GM18868 (cell line): ENCODE data around the gene NRBP1.
"Not testable (repeated sequence)": the region's sequence is repeated elsewhere in the genome, so short reads cannot be mapped to it uniquely, and the experiment has no call there.

Source experiments
- ATAC-seq: cut with Tn5 transposase; IDR thresholded peaks from one replicate; pipeline ENCODE4 v1.9.1; 2021; ENCODE audit warnings: mild to moderate bottlenecking, moderate library complexity; ENCODE audit not compliant: unreplicated experiment

Gene NRBP1

DNA sequence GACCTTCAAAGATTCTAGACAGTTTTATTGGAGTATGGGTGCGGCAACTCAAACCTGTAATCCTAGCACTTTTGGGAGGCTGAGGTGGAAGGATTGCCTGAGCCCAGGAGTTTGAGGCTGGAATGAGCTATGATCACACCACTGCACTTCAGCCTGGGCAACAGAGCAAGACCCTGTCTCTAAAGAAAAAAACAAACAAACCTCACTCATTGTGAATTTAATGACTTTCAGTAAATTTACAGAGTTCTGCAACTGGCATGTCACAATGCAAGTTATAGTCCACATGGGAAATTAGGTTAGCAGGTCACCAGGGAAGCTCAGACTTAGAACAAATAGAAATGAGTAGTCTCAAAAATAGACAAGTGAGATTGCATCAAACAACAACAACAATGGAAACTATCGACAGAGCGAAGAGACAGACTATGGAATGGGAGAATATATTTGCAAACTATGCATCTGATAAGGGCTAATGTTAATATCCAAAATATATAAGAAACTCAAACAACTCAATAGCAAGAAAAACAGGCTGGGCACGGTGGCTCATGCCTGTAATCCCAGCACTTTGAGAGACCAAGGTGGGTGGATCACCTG, 6.7 kb upstream of the NRBP1 start:
- ATAC-seq, result no peak

- no peak for ATAC-seq
Measured at GRCh38 chr2:27422958-27423357, 5.5 kb upstream of the NRBP1 start.

GRCh38 chr2:27425039-27425438, 3.4 kb upstream of the NRBP1 start:
- not testable (repeated sequence) for ATAC-seq

- no peak for ATAC-seq
Measured at GRCh38 chr2:27427863-27428212, 593 bp upstream of the NRBP1 start.

GRCh38 chr2:27428978-27429541, 629 bp downstream of the NRBP1 start:
- ATAC-seq, result peak; percentile 68

- no peak for ATAC-seq
Measured at GRCh38 chr2:27431395-27431794, 3.0 kb downstream of the NRBP1 start.

- no peak for ATAC-seq
Measured at GRCh38 chr2:27435628-27436027, 7.2 kb downstream of the NRBP1 start.

DNA sequence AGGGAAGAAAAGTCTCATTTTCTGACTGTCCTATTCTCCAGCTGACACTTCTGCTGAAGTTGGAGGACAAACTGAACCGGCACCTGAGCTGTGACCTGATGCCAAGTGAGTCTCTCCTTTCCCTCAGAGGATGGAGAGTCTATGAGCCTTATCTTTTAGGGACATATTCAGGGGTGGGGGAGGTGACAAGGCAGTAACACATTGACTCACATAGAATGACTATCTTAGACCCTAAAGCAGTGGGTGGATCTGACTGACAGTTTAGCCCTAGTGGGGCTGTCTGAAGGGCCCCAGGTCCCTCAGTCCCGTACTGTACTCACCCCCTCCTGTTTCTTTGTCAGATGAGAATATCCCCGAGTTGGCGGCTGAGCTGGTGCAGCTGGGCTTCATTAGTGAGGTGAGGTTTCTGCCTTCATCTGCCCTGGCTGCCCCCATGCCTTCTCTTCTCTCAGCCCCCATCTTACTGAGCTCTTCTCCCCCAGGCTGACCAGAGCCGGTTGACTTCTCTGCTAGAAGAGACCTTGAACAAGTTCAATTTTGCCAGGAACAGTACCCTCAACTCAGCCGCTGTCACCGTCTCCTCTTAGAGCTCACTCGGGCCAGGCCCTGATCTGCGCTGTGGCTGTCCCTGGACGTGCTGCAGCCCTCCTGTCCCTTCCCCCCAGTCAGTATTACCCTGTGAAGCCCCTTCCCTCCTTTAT, 12.9 kb downstream of the NRBP1 start:
- ATAC-seq, result no peak

- ATAC-seq, result no peak
Measured at GRCh38 chr2:27441958-27442919, 13.8 kb downstream of the NRBP1 start, which contains the start of gene KRTCAP3. KRTCAP3 (plus strand) TSS chr2:27442381; CDS start chr2:27442413, 32 bp downstream.

DNA sequence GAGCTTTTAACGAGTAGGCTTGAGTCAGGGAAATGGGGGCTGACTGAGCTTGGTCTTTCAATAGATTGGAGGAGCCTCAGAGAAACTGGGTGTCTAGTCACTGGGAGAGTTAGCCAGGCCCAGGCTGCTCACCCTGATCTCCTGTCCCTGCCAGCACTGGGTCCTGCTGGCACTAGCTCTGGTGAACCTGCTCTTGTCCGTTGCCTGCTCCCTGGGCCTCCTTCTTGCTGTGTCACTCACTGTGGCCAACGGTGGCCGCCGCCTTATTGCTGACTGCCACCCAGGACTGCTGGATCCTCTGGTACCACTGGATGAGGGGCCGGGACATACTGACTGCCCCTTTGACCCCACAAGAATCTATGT, 14.5 kb downstream of the NRBP1 start:
- ATAC-seq, result no peak

DNA sequence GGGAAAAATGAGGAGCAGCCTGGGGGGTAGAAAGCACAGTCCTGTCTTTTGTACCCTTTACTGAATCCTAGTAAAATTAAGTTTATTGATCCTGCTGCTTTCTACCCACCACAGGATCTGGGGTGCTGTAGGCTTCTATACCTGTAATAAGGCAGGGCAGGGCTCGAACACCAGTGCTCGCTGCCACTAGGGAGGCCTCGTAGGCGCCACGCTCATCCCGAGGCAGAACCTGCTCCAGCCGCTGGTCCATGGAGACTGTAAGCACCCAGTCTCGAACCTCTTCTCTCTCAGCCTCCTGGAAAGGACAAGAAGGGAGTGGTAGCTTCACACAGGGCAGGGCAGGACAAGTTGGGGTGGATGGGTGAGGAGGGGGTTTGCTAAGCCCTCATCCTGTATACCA, 16.7 kb downstream of the NRBP1 start:
- ATAC-seq, result no peak

DNA sequence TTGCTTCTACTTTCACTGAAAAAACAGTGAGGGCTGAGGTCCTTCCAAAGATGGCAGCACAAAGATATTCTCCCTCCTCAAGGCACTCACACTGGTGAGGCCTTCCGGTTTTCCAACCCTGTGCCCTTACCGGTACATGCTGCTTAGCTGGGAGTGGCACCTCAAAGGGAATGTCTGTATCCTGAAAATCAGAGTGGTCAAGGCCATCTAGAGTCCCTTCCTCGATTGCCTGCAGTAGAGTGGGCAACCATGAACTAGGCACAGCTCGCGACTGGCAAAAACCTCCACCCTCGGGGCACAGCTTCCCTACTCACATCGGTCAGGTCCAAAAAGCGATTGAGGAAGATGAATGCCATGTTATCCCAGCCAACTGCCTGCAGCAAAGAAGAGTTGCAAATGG, 17.2 kb downstream of the NRBP1 start:
- no peak for ATAC-seq

GRCh38 chr2:27446057-27446456, 17.6 kb downstream of the NRBP1 start:
- ATAC-seq, result no peak

GRCh38 chr2:27448381-27448780, 19.9 kb downstream of the NRBP1 start:
- no peak for ATAC-seq

GRCh38 chr2:27451095-27451494, 22.7 kb downstream of the NRBP1 start:
- no peak for ATAC-seq

DNA sequence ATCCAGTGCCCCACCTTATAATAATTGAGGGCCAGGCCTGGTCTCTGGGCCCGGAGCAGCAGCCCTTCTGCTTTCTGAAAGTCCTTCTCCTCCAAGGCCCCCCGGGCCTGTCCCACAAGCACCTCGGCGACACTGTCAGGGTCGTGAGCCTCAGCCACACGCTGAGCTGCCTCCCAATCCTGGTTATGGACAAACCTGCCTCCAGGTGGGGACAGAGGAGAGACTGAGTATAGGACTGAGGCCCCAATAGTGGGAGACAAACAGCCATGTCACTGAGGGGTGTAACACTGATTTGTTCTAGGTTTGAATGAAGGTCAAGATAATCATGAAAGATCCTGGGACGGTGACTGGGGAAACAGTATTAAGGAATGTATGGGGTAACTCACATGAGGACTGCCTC, 25.5 kb downstream of the NRBP1 start:
- ATAC-seq, result no peak

- ATAC-seq, result no peak
Measured at GRCh38 chr2:27461118-27461517, 32.7 kb downstream of the NRBP1 start.

DNA sequence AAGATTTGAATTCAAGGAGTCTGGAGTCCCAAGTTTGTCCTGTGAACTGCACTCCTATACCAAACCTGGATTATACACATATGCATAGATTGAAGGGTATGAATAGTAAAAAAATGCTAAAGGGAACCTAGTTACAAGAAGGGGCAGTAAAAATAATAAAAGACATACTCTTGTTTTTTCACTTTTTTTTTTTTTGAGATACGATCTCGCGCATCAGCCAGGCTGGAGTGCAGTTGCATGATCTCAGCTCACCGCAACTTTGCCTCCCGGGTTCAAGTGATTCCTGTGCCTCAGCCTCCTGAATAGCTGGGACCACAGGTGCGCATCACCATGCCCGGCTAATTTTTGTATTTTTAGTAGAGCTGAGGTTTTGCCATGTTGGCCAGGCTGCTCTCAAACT, 36.0 kb downstream of the NRBP1 start:
- no peak for ATAC-seq

DNA sequence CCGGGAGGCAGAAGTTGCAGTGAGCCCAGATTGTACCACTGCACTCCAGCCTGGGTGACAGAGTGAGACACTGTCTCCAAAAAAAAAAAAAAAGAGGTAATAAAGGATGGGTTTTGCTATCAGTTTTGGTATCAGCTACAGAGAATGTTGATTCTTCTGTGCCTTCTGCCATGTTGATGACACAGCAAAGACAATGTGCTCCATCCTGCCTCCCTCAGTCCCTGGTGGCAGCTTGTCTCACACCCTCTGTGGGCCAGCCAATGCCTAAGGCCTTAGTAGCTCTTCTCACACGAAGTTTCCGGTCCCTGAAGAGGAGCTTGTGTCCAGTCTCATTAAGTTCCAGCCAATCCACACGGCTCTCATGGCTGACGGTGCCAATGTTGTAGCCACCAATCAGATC, 43.5 kb downstream of the NRBP1 start:
- no peak for ATAC-seq

DNA sequence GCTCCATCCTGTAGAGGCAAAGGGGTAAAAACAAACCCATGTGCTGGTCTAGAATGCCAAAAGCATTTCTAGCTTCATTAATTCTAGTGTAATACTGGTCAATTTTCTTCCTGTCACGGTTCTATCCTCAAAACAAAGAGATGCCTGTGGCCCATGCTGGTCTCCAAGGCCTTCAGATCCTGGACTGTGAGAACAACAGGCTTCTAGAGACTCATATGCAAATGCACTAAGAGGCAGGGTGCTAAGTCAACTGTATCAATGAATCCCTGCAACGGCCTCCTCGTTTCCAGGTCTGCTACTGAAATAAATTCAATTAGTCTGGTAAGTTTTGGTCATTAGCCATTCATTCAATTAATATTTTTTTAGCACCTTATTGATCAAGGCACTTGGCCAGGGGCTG, 57.1 kb downstream of the NRBP1 start:
- no peak for ATAC-seq

GRCh38 chr2:27489118-27489497, 60.7 kb downstream of the NRBP1 start:
- no peak for ATAC-seq
